ENCODE measurements around the gene ITPR1.

GRCh38 chr3:4549896-4550295 lies 56.7 kb downstream of the ITPR1 start:
- TF ChIP-seq OSR1 (CRISPR knock-in tag; IDR thresholded peaks at IDR 0.05): no peak
- no peak for TF ChIP-seq ZFP30 (CRISPR knock-in tag; IDR thresholded peaks at IDR 0.05)
- TF ChIP-seq, protein P1, sequence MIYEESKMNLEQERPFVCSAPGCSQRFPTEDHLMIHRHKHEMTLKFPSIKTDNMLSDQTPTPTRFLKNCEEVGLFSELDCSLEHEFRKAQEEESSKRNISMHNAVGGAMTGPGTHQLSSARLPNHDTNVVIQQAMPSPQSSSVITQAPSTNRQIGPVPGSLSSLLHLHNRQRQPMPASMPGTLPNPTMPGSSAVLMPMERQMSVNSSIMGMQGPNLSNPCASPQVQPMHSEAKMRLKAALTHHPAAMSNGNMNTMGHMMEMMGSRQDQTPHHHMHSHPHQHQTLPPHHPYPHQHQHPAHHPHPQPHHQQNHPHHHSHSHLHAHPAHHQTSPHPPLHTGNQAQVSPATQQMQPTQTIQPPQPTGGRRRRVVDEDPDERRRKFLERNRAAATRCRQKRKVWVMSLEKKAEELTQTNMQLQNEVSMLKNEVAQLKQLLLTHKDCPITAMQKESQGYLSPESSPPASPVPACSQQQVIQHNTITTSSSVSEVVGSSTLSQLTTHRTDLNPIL (CRISPR knock-in tag; IDR thresholded peaks at IDR 0.05; ENCODE audit: low read depth): no peak
- TF ChIP-seq, protein P2, sequence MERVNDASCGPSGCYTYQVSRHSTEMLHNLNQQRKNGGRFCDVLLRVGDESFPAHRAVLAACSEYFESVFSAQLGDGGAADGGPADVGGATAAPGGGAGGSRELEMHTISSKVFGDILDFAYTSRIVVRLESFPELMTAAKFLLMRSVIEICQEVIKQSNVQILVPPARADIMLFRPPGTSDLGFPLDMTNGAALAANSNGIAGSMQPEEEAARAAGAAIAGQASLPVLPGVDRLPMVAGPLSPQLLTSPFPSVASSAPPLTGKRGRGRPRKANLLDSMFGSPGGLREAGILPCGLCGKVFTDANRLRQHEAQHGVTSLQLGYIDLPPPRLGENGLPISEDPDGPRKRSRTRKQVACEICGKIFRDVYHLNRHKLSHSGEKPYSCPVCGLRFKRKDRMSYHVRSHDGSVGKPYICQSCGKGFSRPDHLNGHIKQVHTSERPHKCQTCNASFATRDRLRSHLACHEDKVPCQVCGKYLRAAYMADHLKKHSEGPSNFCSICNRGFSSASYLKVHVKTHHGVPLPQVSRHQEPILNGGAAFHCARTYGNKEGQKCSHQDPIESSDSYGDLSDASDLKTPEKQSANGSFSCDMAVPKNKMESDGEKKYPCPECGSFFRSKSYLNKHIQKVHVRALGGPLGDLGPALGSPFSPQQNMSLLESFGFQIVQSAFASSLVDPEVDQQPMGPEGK (CRISPR knock-in tag; IDR thresholded peaks at IDR 0.05; ENCODE audit: borderline replicate concordance): no peak
- no peak for TF ChIP-seq CSRNP3 (CRISPR knock-in tag; IDR thresholded peaks at IDR 0.05)
- TF ChIP-seq ARNTL (CRISPR knock-in tag; IDR thresholded peaks at IDR 0.05; ENCODE audit: borderline replicate concordance, low read depth): no peak
- TF ChIP-seq ZNF565 (CRISPR knock-in tag; conservative IDR thresholded peaks at IDR 0.05; ENCODE audit: low read depth): no peak
- no peak for TF ChIP-seq ZNF8 (CRISPR knock-in tag; IDR thresholded peaks at IDR 0.05)
- no peak for TF ChIP-seq ISL1 (CRISPR knock-in tag; IDR thresholded peaks at IDR 0.05)
- no peak for TF ChIP-seq CSDC2 (CRISPR knock-in tag; IDR thresholded peaks at IDR 0.05)
- TF ChIP-seq POU6F1 (CRISPR knock-in tag; IDR thresholded peaks at IDR 0.05; ENCODE audit: borderline replicate concordance, low read depth): no peak
- no peak for TF ChIP-seq ZFP3 (CRISPR knock-in tag; IDR thresholded peaks at IDR 0.05)

All from SK-N-SH treated with all-trans-retinoic acid at 6 μM for 48 hours (cell line).